ENCODE data around the gene TAS2R16.
"Not testable (repeated sequence)": the region's sequence is repeated elsewhere in the genome, so short reads cannot be mapped to it uniquely, and the experiment has no call there.

TAS2R16 gene

GRCh38 chr7:122970740-122971725, 24.5 kb downstream of the TAS2R16 start:
- Histone ChIP-seq H3K4me3 (ENCODE audit: low read length) (no peak overlapping the region), H3K36me3 (ENCODE audit: control insufficient read depth, insufficient read depth, low read length) (no peaks in the 10 kb centered on the region), H3K27me3 (ENCODE audit: control insufficient read depth, insufficient read depth, low read length) (no peaks in the 10 kb centered on the region), H3K9ac (ENCODE audit: low read length) (no peak overlapping the region), H3K9me3 (ENCODE audit: control insufficient read depth, low read length) (no peaks in the 10 kb centered on the region), H3K4me1 (ENCODE audit: control insufficient read depth, insufficient read depth, low read length) (no peaks in the 10 kb centered on the region)

GRCh38 chr7:122968389-122968788, 27.1 kb downstream of the TAS2R16 start:
- Histone ChIP-seq H3K9ac (ENCODE audit: low read length) (no peak overlapping the region), H3K27me3 (ENCODE audit: control insufficient read depth, insufficient read depth, low read length) (no peaks in the 10 kb centered on the region), H3K4me3 (ENCODE audit: low read length) (no peak overlapping the region), H3K4me1 (ENCODE audit: control insufficient read depth, insufficient read depth, low read length) (no peaks in the 10 kb centered on the region), H3K9me3 (ENCODE audit: control insufficient read depth, low read length) (no peaks in the 10 kb centered on the region), H3K36me3 (ENCODE audit: control insufficient read depth, insufficient read depth, low read length) (no peaks in the 10 kb centered on the region)

GRCh38 chr7:122965306-122965705, 30.2 kb downstream of the TAS2R16 start:
- H3K9ac ChIP-seq (ENCODE audit: low read length): no peak overlapping the region
- H3K9me3 ChIP-seq (ENCODE audit: control insufficient read depth, low read length): no peaks in the 10 kb centered on the region
- no peaks in the 10 kb centered on the region for H3K4me1 ChIP-seq (ENCODE audit: control insufficient read depth, insufficient read depth, low read length)

GRCh38 chr7:122953678-122954077, 41.8 kb downstream of the TAS2R16 start:
- H3K27me3 ChIP-seq (ENCODE audit: control insufficient read depth, insufficient read depth, low read length): not testable (repeated sequence)

More at GRCh38 chr7:122965306-122965705, 30.2 kb downstream of the TAS2R16 start:
- Histone ChIP-seq H3K36me3 (ENCODE audit: control insufficient read depth, insufficient read depth, low read length) (no peaks in the 10 kb centered on the region), H3K27me3 (ENCODE audit: control insufficient read depth, insufficient read depth, low read length) (no peaks in the 10 kb centered on the region), H3K4me3 (ENCODE audit: low read length) (no peak overlapping the region)

GRCh38 chr7:122951006-122951405, 44.5 kb downstream of the TAS2R16 start:
- no peaks in the 10 kb centered on the region for H3K36me3 ChIP-seq (ENCODE audit: control insufficient read depth, insufficient read depth, low read length)

More at GRCh38 chr7:122953678-122954077, 41.8 kb downstream of the TAS2R16 start:
- H3K4me3 ChIP-seq (ENCODE audit: low read length); H3K9ac ChIP-seq (ENCODE audit: low read length); H3K4me1 ChIP-seq (ENCODE audit: control insufficient read depth, insufficient read depth, low read length); H3K36me3 ChIP-seq (ENCODE audit: control insufficient read depth, insufficient read depth, low read length); H3K9me3 ChIP-seq (ENCODE audit: control insufficient read depth, low read length): not testable (repeated sequence)

GRCh38 chr7:122949186-122949585, 46.3 kb downstream of the TAS2R16 start:
- H3K4me1 ChIP-seq (ENCODE audit: control insufficient read depth, insufficient read depth, low read length): no peaks in the 10 kb centered on the region
- no peak overlapping the region for H3K4me3 ChIP-seq (ENCODE audit: low read length)
- H3K27me3 ChIP-seq (ENCODE audit: control insufficient read depth, insufficient read depth, low read length): no peaks in the 10 kb centered on the region
- no peaks in the 10 kb centered on the region for H3K9me3 ChIP-seq (ENCODE audit: control insufficient read depth, low read length)
- no peak overlapping the region for H3K9ac ChIP-seq (ENCODE audit: low read length)
- H3K36me3 ChIP-seq (ENCODE audit: control insufficient read depth, insufficient read depth, low read length): no peaks in the 10 kb centered on the region

More at GRCh38 chr7:122951006-122951405, 44.5 kb downstream of the TAS2R16 start:
- no peaks in the 10 kb centered on the region for H3K27me3 ChIP-seq (ENCODE audit: control insufficient read depth, insufficient read depth, low read length)
- H3K9me3 ChIP-seq (ENCODE audit: control insufficient read depth, low read length): no peaks in the 10 kb centered on the region
- no peaks in the 10 kb centered on the region for H3K4me1 ChIP-seq (ENCODE audit: control insufficient read depth, insufficient read depth, low read length)
- H3K4me3 ChIP-seq (ENCODE audit: low read length): no peak overlapping the region
- no peak overlapping the region for H3K9ac ChIP-seq (ENCODE audit: low read length)

Data from mucosa of stomach (tissue), 1 donor.